Loucy (cell line): ENCODE results near the gene MYPOP.

Source experiments
- CTCF ChIP-seq: fragments of 200-600 bp; sonication (generic); conservative IDR thresholded peaks from 2 replicates; pipeline ENCODE4 v1.5.1; 2014; ENCODE audit warnings: mild to moderate bottlenecking, antibody characterized with exemption, low read length
- EZH2phosphoT487 ChIP-seq: fragments of 200-600 bp; IDR thresholded peaks from 2 replicates; pipeline ENCODE4 v1.6.1; 2018; ENCODE audit warnings: antibody characterized with exemption, mild to moderate bottlenecking, moderate library complexity, borderline replicate concordance

GRCh38 chr19:45842198-45842597, 60.2 kb downstream of the MYPOP start:
- TF ChIP-seq CTCF (no peak), EZH2phosphoT487 (no peak)
